Activated T-cell treated with anti-CD3 and anti-CD28 coated beads, Interleukin-2, amount 50 U/mL, for 4 hours (primary cell): ENCODE data around the gene FBXW12. TPM values are rescaled to one million over a fixed set of nuclear protein-coding genes. Genes with fewer than 3 reads are reported as not detected.

Experiments
- ATAC-seq, 2 donors: fragments of 200-7000 bp; cut with Tn5 transposase; one replicate each; pipeline ENCODE4 v1.10.0; 2021
- DNase-seq: peaks from one replicate; pipeline ENCODE4 v3.0.0-alpha.2; 2020
- H3K27me3 Mint-ChIP-seq: one replicate; pipeline ENCODE4 v1.8.0; 2021; ENCODE audit warnings: low read depth, mixed read lengths
- H3K36me3 Mint-ChIP-seq: one replicate; pipeline ENCODE4 v1.8.0; 2022; ENCODE audit warnings: mixed read lengths; ENCODE audit not compliant: insufficient read depth
- H3K4me1 Mint-ChIP-seq: one replicate; pipeline ENCODE4 v1.8.0; 2021; ENCODE audit warnings: low read depth, mixed read lengths
- H3K4me3 Mint-ChIP-seq: one replicate; pipeline ENCODE4 v1.8.0; 2021; ENCODE audit warnings: mild to moderate bottlenecking, moderate library complexity, mixed read lengths
- H3K9me3 Mint-ChIP-seq: one replicate; pipeline ENCODE4 v1.8.0; 2021; ENCODE audit warnings: mixed read lengths
- total RNA-seq, 3 donors: library from RNA; stranded (reverse); gene quantifications; one replicate each; pipeline ENCODE4 v1.2.1, GENCODE V29; 2021

The FBXW12 gene
- total RNA-seq, 3 donors from 2014 or later: not detected

DNA sequence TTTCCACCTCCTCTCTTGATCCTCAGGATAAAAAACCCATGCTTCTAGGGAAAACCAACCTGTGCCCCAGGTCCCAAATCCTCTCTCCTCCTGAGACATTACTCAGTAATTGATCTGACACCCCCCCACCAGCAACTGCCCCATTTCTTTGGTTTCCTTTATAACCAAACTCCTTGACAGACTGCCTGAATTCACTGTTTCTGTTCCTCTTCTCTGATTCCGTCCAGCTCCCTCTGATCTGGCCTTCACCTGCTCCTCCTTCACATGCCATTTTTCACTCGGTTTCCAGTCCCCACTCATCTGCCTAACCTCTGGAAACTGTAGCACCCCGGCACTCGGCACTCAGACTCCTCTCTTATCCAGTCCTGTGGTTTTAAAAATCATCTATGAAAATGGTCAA lies 65.8 kb downstream of the FBXW12 start:
- H3K36me3 Mint-ChIP-seq: peaks cover 19% of the 10 kb centered on the region
- no peak for DNase-seq

GRCh38 chr3:48439820-48440589 lies 68.0 kb downstream of the FBXW12 start, which contains the start of the genes CCDC51 and TMA7:
Gene CCDC51, minus strand, starts transcription at chr3:48440119. Its CDS starts 4,991 bp downstream, at chr3:48435128.
Gene TMA7, plus strand, starts transcription at chr3:48440257. Its CDS starts 40 bp downstream, at chr3:48440297.
- Mint-ChIP-seq H3K36me3 (peaks cover 22% of the 10 kb centered on the region), H3K4me3 (peak within 1 kb of the TSS; percentile 94), H3K4me1 (peaks cover 25% of the 10 kb centered on the region), H3K27me3 (no peaks in the 10 kb centered on the region), H3K9me3 (no peaks in the 10 kb centered on the region)
- DNase-seq: peak; percentile 97
- ATAC-seq: peak; percentile 97 to 99

More for the DNA sequence above, 65.8 kb downstream of the FBXW12 start:
- no peak for ATAC-seq
- Mint-ChIP-seq H3K4me1 (peaks cover 30% of the 10 kb centered on the region), H3K9me3 (no peaks in the 10 kb centered on the region), H3K27me3 (no peaks in the 10 kb centered on the region), H3K4me3 (no peak overlapping the region)

DNA sequence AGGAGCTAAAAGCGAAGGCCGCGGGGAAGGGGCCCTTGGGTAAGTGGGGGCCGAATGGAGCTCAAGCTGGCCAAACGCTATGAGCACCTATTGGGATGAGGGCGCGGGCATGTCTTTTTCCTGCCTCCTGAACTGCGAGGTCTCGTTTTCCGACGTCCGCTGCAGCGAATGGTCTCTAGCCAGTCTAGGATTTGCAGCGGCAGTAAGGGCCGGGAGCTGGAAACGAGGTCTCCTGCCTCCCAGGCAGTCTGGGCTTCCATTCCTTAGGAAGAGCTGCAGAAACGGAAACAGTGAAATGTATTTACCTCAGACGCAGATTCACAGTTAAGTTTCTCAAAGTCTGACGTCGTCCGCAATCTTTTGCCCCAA lies 68.6 kb downstream of the FBXW12 start:
- no peaks in the 10 kb centered on the region for H3K27me3 Mint-ChIP-seq
- H3K9me3 Mint-ChIP-seq: no peaks in the 10 kb centered on the region
- H3K4me1 Mint-ChIP-seq: peaks cover 27% of the 10 kb centered on the region
- peak overlapping the region; percentile 94 for H3K4me3 Mint-ChIP-seq
- ATAC-seq (peak; percentile 3 to 8), DNase-seq (no peak)
- peaks cover 22% of the 10 kb centered on the region for H3K36me3 Mint-ChIP-seq

- no peak for ATAC-seq
- H3K9me3 Mint-ChIP-seq: no peaks in the 10 kb centered on the region
- peak overlapping the region; percentile 94 for H3K4me3 Mint-ChIP-seq
- no peaks in the 10 kb centered on the region for H3K27me3 Mint-ChIP-seq
- peaks cover 22% of the 10 kb centered on the region for H3K36me3 Mint-ChIP-seq
- DNase-seq: no peak
- H3K4me1 Mint-ChIP-seq: peaks cover 36% of the 10 kb centered on the region
These were observed 69.9 kb downstream of the FBXW12 start for GRCh38 chr3:48441940-48442339.

Other genes starting within 250 kb of the FBXW12 start
- 10 to 100 TPM; 31.5 to 52.5 (median 40.1) TPM for gene CDC25A, start 183.8 kb upstream of the FBXW12 start, total RNA-seq
- not detected for gene CAMP, start 148.7 kb upstream of the FBXW12 start, total RNA-seq
- 10 to 100 TPM; 21.4 to 22.5 (median 21.5) TPM for gene ZNF589, start 131.1 kb upstream of the FBXW12 start, total RNA-seq
- gene NME6, start 70.9 kb upstream of the FBXW12 start, total RNA-seq: 10 to 100 TPM; 35.4 to 44.1 (median 37.9) TPM
- gene SPINK8, start 38.6 kb upstream of the FBXW12 start, total RNA-seq: not detected
- 1 to 10 TPM; 6.0 to 7.2 (median 6.8) TPM for gene PLXNB1, start 57.9 kb downstream of the FBXW12 start, total RNA-seq
- gene CCDC51, start 67.9 kb downstream of the FBXW12 start, total RNA-seq: 10 to 100 TPM; 21.7 to 29.4 (median 24.7) TPM
- 100 to 1,000 TPM; 306 to 337 (median 326) TPM for gene TMA7, start 68.0 kb downstream of the FBXW12 start, total RNA-seq
- 10 to 100 TPM; 17.3 to 17.6 (median 17.5) TPM for gene ATRIP, start 74.5 kb downstream of the FBXW12 start, total RNA-seq
- 10 to 100 TPM; 59.9 to 88.8 (median 62.7) TPM for gene SHISA5, start 132.0 kb downstream of the FBXW12 start, total RNA-seq
- under 1 TPM; 0.65 to 0.92 (median 0.78) TPM for gene PFKFB4, start 184.6 kb downstream of the FBXW12 start, total RNA-seq
- under 1 TPM in 1 of 3 donors, not detected in 2; 0.13 TPM for gene UCN2, start 191.6 kb downstream of the FBXW12 start, total RNA-seq
- under 1 TPM; 0.38 to 0.53 (median 0.40) TPM for gene COL7A1, start 223.1 kb downstream of the FBXW12 start, total RNA-seq
- 100 to 1,000 TPM; 178 to 200 (median 193) TPM for gene UQCRC1, start 237.4 kb downstream of the FBXW12 start, total RNA-seq
- not detected for gene TMEM89, start 249.6 kb downstream of the FBXW12 start, total RNA-seq